ENCODE data around the gene ATP5F1C.

- no peak for TF ChIP-seq YY1 (IDR thresholded peaks at IDR 0.05)
- TF ChIP-seq CTCF (IDR thresholded peaks at IDR 0.05; ENCODE audit: low read depth, low read length, missing input control), result no peak
- no peak for TF ChIP-seq ZBTB33 (IDR thresholded peaks at IDR 0.05)
- no peak for TF ChIP-seq MAX (IDR thresholded peaks at IDR 0.05)
Observed at GRCh38 chr10:7817576-7817975, 29.6 kb downstream of the ATP5F1C start.

Data from liver (tissue), 2 donors.